Nephron progenitor cell (in vitro differentiated cells): ENCODE data around the gene TEAD3.
"Not testable (repeated sequence)": the region's sequence is repeated elsewhere in the genome, so short reads cannot be mapped to it uniquely, and the experiment has no call there.

Experiments
- DNase-seq: peaks from one replicate; pipeline ENCODE4 v3.0.0; 2021
- H3K27ac Mint-ChIP-seq: 2 replicates; pipeline ENCODE4 v1.8.0; 2021; ENCODE audit warnings: mild to moderate bottlenecking, moderate library complexity, mixed read lengths
- H3K27me3 Mint-ChIP-seq: 2 replicates; pipeline ENCODE4 v1.8.0; 2021; ENCODE audit warnings: mild to moderate bottlenecking, low read depth, mixed read lengths; ENCODE audit not compliant: poor library complexity
- H3K36me3 Mint-ChIP-seq: 2 replicates; pipeline ENCODE4 v1.8.0; 2021; ENCODE audit warnings: low read depth, mixed read lengths
- H3K4me1 Mint-ChIP-seq: 2 replicates; pipeline ENCODE4 v1.8.0; 2021; ENCODE audit warnings: mixed read lengths
- H3K4me3 Mint-ChIP-seq: 2 replicates; pipeline ENCODE4 v1.8.0; 2021; ENCODE audit warnings: mild to moderate bottlenecking, moderate library complexity, mixed read lengths
- H3K9me3 Mint-ChIP-seq: 2 replicates; pipeline ENCODE4 v1.8.0; 2021; ENCODE audit warnings: mild to moderate bottlenecking, moderate library complexity, mixed read lengths
- CTCF ChIP-seq: fragments of 200-600 bp; sonication (generic); IDR thresholded peaks from 2 replicates; pipeline ENCODE4 v1.5.0; 2021; ENCODE audit warnings: antibody characterized with exemption

Gene TEAD3

DNA sequence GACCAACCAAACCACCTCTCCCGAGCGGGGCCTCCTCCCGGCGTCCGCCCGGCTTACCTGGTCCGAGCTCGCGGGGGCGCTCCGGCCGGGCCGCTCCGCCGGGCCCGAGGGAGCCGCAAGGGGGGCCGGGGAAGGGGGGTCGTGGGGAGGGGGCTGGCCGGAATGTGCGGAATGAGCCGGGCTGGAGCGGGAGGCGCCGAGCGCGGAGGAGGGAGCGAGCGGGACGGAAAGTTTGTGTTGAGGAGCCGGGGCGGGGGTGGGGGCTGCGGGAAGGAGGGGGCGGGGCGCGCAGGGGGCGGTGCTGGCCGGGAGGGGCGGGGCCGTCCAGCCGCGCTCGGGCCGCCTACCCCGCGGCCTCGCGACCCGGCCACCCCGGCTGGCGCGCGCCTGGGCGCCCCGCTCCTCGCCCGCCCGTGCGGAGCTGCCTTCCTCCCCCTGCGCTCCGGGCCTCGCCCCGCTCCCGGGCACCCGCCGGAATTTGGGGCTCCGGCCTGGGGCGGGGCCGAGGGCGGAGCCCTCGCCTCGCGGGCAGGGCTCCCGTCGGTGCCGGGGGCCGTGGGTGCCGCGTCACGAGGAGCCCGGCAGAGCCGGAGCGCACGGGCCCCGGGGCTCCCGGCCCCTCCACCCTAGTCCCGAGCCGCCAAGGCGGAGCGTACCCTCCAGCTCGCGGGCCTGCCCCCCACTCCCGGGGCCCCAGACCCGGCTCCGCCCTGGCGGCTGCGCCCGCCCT lies at the start of gene TEAD3:
TSS of gene TEAD3 (minus strand) at position 239 of the 730 bp plus-strand sequence.
- Mint-ChIP-seq H3K27me3 (no peaks in the 10 kb centered on the region), H3K4me3 (peak within 1 kb of the TSS; percentile 86)

GRCh38 chr6:35544769-35545361 lies 48.0 kb upstream of the TEAD3 start:
- peaks cover 35% of the 10 kb centered on the region for H3K4me1 Mint-ChIP-seq
- H3K4me3 Mint-ChIP-seq = no peak overlapping the region
- no peak for TF ChIP-seq CTCF
- H3K36me3 Mint-ChIP-seq = peaks cover 25% of the 10 kb centered on the region
- H3K27me3 Mint-ChIP-seq = peaks cover 10% of the 10 kb centered on the region
- no peak for DNase-seq
- H3K9me3 Mint-ChIP-seq = peaks cover 43% of the 10 kb centered on the region
- H3K27ac Mint-ChIP-seq = no peak overlapping the region

More for the DNA sequence above, at the start of gene TEAD3:
- Mint-ChIP-seq H3K27ac (peak within 1 kb of the TSS; percentile 88), H3K9me3 (no peaks in the 10 kb centered on the region), H3K36me3 (no peaks in the 10 kb centered on the region), H3K4me1 (peaks cover 74% of the 10 kb centered on the region)
- DNase-seq = peak; percentile 88
- no peak for TF ChIP-seq CTCF

GRCh38 chr6:35543459-35544193 lies 46.7 kb upstream of the TEAD3 start:
- H3K27ac Mint-ChIP-seq = no peak overlapping the region
- H3K36me3 Mint-ChIP-seq = peaks cover 18% of the 10 kb centered on the region
- peaks cover 35% of the 10 kb centered on the region for H3K4me1 Mint-ChIP-seq
- no peak for DNase-seq
- TF ChIP-seq CTCF = no peak
- H3K4me3 Mint-ChIP-seq = no peak overlapping the region
- H3K27me3 Mint-ChIP-seq = peaks cover 10% of the 10 kb centered on the region
- H3K9me3 Mint-ChIP-seq = peaks cover 36% of the 10 kb centered on the region

GRCh38 chr6:35541836-35542235 lies 45.0 kb upstream of the TEAD3 start:
- Mint-ChIP-seq H3K4me3 (no peak overlapping the region), H3K9me3 (peaks cover 36% of the 10 kb centered on the region), H3K27ac (no peak overlapping the region), H3K36me3 (peaks cover 18% of the 10 kb centered on the region), H3K4me1 (peaks cover 27% of the 10 kb centered on the region), H3K27me3 (peaks cover 10% of the 10 kb centered on the region)
- no peak for TF ChIP-seq CTCF
- DNase-seq = no peak

DNA sequence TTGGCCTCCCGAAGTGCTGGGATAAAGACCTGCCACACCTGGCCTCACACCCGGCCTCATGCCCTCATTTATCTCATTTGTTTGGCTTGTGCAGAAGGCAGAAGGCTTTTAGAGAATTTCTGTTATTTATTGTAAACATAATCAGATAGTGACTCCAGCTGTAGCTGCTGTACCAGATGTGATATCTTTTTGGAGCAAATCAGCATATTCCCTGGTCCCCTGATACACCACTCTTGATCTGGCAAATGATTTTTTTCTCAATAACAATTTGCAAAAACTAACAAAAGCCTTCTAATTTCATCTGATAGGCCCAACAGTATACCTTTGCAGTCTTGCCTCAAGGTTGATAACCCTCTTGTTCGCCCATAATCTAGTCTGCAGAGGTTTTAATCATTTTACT lies 42.3 kb upstream of the TEAD3 start:
- no peak overlapping the region for H3K4me3 Mint-ChIP-seq
- peaks cover 30% of the 10 kb centered on the region for H3K9me3 Mint-ChIP-seq
- no peak overlapping the region for H3K27ac Mint-ChIP-seq
- peaks cover 4% of the 10 kb centered on the region for H3K27me3 Mint-ChIP-seq
- H3K36me3 Mint-ChIP-seq = peaks cover 3% of the 10 kb centered on the region
- no peak for TF ChIP-seq CTCF
- H3K4me1 Mint-ChIP-seq = peaks cover 24% of the 10 kb centered on the region
- DNase-seq = no peak

DNA sequence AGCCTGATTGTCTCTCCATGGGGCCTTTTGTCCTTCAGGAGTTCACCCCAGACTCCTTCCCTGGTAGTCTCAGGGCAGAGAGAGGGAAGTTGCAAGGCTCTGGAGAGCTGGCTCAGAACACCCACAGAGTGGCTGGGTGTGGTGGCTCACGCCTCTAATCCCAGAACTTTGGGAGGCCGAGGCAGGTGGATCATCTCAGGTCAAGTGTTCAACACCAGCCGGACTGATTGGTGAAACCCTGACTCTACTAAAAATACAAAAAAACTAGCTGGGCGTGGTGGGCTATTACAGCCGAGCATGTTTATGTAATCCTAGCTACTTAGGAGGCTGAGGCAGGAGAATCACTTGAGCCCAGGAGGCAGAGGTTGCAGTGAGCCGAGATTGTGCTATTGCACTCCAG lies 39.0 kb upstream of the TEAD3 start:
- H3K36me3 Mint-ChIP-seq, H3K4me3 Mint-ChIP-seq, H3K27me3 Mint-ChIP-seq, DNase-seq, H3K27ac Mint-ChIP-seq: not testable (repeated sequence)
- Mint-ChIP-seq H3K4me1 (peaks cover 22% of the 10 kb centered on the region), H3K9me3 (peaks cover 11% of the 10 kb centered on the region)
